HG02970 (cell line): Measurements from ENCODE around the gene NOS1AP.

ENCODE experiments used
- ATAC-seq: cut with Tn5 transposase; IDR thresholded peaks from one replicate; pipeline ENCODE4 v1.9.1; 2021; ENCODE audit warnings: mild to moderate bottlenecking, moderate library complexity, moderate number of reproducible peaks; ENCODE audit not compliant: unreplicated experiment, low FRiP score

Gene NOS1AP

GRCh38 chr1:162134646-162135045 is 65.2 kb downstream of the NOS1AP start:
- ATAC-seq, result no peak

GRCh38 chr1:162135271-162135775 is 65.8 kb downstream of the NOS1AP start:
- ATAC-seq, result no peak

GRCh38 chr1:162136760-162137159 is 67.3 kb downstream of the NOS1AP start:
- no peak for ATAC-seq

- no peak for ATAC-seq
Measured at GRCh38 chr1:162137179-162137960, 67.9 kb downstream of the NOS1AP start.

GRCh38 chr1:162138112-162138511 is 68.6 kb downstream of the NOS1AP start:
- no peak for ATAC-seq

GRCh38 chr1:162138599-162139181 is 69.2 kb downstream of the NOS1AP start:
- no peak for ATAC-seq

GRCh38 chr1:162139211-162139610 is 69.7 kb downstream of the NOS1AP start:
- ATAC-seq, result no peak

- no peak for ATAC-seq
Measured at GRCh38 chr1:162141281-162142054, 72.0 kb downstream of the NOS1AP start.

GRCh38 chr1:162142968-162143367 is 73.5 kb downstream of the NOS1AP start:
- ATAC-seq, result no peak

GRCh38 chr1:162144268-162144667 is 74.8 kb downstream of the NOS1AP start:
- ATAC-seq, result no peak

GRCh38 chr1:162144853-162145252 is 75.4 kb downstream of the NOS1AP start:
- ATAC-seq, result no peak

GRCh38 chr1:162145280-162145965 is 75.9 kb downstream of the NOS1AP start:
- no peak for ATAC-seq

GRCh38 chr1:162145966-162146696 is 76.6 kb downstream of the NOS1AP start:
- ATAC-seq, result no peak

GRCh38 chr1:162147760-162148159 is 78.3 kb downstream of the NOS1AP start:
- no peak for ATAC-seq

- no peak for ATAC-seq
Measured at GRCh38 chr1:162150112-162150511, 80.6 kb downstream of the NOS1AP start.

GRCh38 chr1:162151900-162152829 is 82.7 kb downstream of the NOS1AP start:
- ATAC-seq, result no peak

- no peak for ATAC-seq
Measured at GRCh38 chr1:162153374-162153773, 83.9 kb downstream of the NOS1AP start.

- ATAC-seq, result no peak
Measured at GRCh38 chr1:162157469-162157868, 88.0 kb downstream of the NOS1AP start.
